Raji (cell line): ENCODE results near the gene C9orf50.

Experiments used
- POLR2A ChIP-seq: IDR thresholded peaks from 2 replicates; pipeline ENCODE4 v1.6.1; 2011; ENCODE audit warnings: low read depth, low read length, control low read depth; ENCODE audit not compliant: insufficient read depth

The C9orf50 gene

GRCh38 chr9:129576546-129577543 is 44.1 kb downstream of the C9orf50 start:
- no peak for TF ChIP-seq POLR2A

GRCh38 chr9:129575818-129576217 is 45.1 kb downstream of the C9orf50 start:
- no peak for TF ChIP-seq POLR2A

- no peak for TF ChIP-seq POLR2A
Measured at GRCh38 chr9:129574911-129575585, 45.9 kb downstream of the C9orf50 start.

- TF ChIP-seq POLR2A = no peak
Measured at GRCh38 chr9:129573977-129574376, 46.9 kb downstream of the C9orf50 start.

- TF ChIP-seq POLR2A = no peak
Measured at GRCh38 chr9:129572517-129572916, 48.4 kb downstream of the C9orf50 start.

GRCh38 chr9:129572052-129572425 is 48.9 kb downstream of the C9orf50 start:
- no peak for TF ChIP-seq POLR2A

GRCh38 chr9:129571298-129572051 is 49.4 kb downstream of the C9orf50 start:
- TF ChIP-seq POLR2A = no peak

- TF ChIP-seq POLR2A = no peak
Measured at GRCh38 chr9:129570450-129571297, 50.2 kb downstream of the C9orf50 start.

GRCh38 chr9:129569502-129570449 is 51.1 kb downstream of the C9orf50 start:
- TF ChIP-seq POLR2A = no peak

GRCh38 chr9:129568560-129569501 is 52.1 kb downstream of the C9orf50 start:
- TF ChIP-seq POLR2A = no peak

GRCh38 chr9:129567842-129568559 is 52.9 kb downstream of the C9orf50 start:
- no peak for TF ChIP-seq POLR2A

- no peak for TF ChIP-seq POLR2A
Measured at GRCh38 chr9:129567329-129567728, 53.6 kb downstream of the C9orf50 start.
